ENCODE data around the gene LRCH3.

Gene LRCH3

DNA sequence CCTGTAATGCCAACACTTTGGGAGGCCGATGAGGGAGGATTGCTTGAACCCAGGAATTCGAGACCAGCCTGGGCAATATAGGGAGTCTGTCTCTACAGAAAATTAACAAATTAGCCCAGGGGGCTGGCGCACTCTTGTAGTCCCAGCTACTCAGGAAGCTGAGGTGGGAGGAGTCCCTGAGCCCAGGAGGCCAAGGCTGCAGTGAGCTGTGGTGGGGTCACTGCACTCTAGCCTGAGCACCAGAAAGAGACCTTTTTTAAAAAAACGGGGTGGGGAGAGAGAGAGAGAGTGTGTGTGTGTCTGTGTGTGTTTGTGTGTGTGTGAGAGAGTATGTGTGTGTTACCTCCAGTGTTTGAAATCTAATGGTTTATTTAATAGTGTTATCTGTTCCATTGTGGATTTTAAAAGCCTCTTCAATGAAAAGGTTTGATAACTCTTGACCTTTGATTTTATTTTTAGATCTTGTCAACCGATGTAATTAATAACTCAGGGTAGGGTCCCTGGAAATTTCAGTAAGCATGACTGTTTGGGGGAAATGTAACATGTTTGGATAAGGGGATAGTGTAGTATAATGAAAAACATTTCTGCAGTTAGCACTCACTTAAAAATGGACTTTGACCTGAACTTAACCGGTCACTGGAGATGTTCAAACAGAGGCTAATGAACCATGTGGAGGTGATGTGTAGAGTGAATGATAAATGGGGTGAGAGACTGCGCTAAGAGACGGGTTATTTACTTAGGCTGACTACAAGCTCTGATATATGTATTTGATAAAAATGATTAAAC lies 29.7 kb downstream of the LRCH3 start:
- TF ChIP-seq EP300 (IDR thresholded peaks at IDR 0.05; ENCODE audit: borderline replicate concordance) (no peak), TCF12 (IDR thresholded peaks at IDR 0.05; ENCODE audit: low read depth) (no peak), EGR1 (IDR thresholded peaks at IDR 0.05) (no peak), CEBPB (IDR thresholded peaks at IDR 0.05) (no peak)

DNA sequence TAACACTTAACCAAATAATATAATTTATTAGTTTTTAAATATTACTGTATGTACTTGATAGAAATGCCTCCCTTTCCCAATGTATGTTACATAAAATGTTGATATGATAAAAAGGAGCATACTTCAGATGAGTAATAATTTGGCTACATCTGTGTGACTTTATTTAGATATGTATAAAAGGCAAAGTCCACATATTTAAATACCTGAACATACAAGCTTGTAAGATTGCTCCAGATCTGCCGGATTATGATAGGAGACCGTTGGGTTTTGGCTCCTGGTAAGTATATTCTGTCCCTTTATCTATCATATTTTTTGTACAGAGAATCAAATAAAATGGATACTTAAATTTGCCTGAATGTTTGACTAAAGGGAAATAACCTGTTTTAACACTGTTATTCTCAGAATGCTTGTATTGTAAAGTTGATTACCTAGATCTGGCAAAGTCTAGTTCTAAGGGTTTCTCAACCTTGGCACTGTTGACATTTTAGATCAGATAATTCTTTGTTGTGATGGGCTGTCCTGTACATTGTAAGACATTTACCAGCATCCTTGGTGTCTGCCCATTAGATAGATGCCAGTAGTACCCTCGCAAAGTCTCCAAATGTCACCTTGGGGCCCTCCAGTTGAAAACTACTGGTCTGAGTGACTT lies 38.5 kb downstream of the LRCH3 start:
- TF ChIP-seq FOXM1 (IDR thresholded peaks at IDR 0.05; ENCODE audit: borderline replicate concordance, low read depth) (no peak), NFIC (IDR thresholded peaks at IDR 0.05) (no peak), RAD21 (IDR thresholded peaks at IDR 0.05; ENCODE audit: low read depth) (no peak), ZBTB7A (IDR thresholded peaks at IDR 0.05; ENCODE audit: low read depth) (no peak), TAF1 (IDR thresholded peaks at IDR 0.05; ENCODE audit: low read depth) (no peak), CEBPB (IDR thresholded peaks at IDR 0.05) (no peak), TEAD4 (IDR thresholded peaks at IDR 0.05) (no peak), EGR1 (IDR thresholded peaks at IDR 0.05) (no peak), YY1 (IDR thresholded peaks at IDR 0.05; ENCODE audit: low read depth) (no peak), EP300 (IDR thresholded peaks at IDR 0.05; ENCODE audit: borderline replicate concordance) (no peak), TCF12 (IDR thresholded peaks at IDR 0.05; ENCODE audit: low read depth) (no peak), CREB1 (IDR thresholded peaks at IDR 0.05; ENCODE audit: low read depth) (no peak)
- TF ChIP-seq, protein P1, sequence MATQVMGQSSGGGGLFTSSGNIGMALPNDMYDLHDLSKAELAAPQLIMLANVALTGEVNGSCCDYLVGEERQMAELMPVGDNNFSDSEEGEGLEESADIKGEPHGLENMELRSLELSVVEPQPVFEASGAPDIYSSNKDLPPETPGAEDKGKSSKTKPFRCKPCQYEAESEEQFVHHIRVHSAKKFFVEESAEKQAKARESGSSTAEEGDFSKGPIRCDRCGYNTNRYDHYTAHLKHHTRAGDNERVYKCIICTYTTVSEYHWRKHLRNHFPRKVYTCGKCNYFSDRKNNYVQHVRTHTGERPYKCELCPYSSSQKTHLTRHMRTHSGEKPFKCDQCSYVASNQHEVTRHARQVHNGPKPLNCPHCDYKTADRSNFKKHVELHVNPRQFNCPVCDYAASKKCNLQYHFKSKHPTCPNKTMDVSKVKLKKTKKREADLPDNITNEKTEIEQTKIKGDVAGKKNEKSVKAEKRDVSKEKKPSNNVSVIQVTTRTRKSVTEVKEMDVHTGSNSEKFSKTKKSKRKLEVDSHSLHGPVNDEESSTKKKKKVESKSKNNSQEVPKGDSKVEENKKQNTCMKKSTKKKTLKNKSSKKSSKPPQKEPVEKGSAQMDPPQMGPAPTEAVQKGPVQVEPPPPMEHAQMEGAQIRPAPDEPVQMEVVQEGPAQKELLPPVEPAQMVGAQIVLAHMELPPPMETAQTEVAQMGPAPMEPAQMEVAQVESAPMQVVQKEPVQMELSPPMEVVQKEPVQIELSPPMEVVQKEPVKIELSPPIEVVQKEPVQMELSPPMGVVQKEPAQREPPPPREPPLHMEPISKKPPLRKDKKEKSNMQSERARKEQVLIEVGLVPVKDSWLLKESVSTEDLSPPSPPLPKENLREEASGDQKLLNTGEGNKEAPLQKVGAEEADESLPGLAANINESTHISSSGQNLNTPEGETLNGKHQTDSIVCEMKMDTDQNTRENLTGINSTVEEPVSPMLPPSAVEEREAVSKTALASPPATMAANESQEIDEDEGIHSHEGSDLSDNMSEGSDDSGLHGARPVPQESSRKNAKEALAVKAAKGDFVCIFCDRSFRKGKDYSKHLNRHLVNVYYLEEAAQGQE (IDR thresholded peaks at IDR 0.05; ENCODE audit: low read depth): no peak
- TF ChIP-seq, protein P2, sequence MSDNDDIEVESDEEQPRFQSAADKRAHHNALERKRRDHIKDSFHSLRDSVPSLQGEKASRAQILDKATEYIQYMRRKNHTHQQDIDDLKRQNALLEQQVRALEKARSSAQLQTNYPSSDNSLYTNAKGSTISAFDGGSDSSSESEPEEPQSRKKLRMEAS (IDR thresholded peaks at IDR 0.05): no peak
- TF ChIP-seq, protein P3, sequence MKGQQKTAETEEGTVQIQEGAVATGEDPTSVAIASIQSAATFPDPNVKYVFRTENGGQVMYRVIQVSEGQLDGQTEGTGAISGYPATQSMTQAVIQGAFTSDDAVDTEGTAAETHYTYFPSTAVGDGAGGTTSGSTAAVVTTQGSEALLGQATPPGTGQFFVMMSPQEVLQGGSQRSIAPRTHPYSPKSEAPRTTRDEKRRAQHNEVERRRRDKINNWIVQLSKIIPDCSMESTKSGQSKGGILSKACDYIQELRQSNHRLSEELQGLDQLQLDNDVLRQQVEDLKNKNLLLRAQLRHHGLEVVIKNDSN (IDR thresholded peaks at IDR 0.05): no peak

DNA sequence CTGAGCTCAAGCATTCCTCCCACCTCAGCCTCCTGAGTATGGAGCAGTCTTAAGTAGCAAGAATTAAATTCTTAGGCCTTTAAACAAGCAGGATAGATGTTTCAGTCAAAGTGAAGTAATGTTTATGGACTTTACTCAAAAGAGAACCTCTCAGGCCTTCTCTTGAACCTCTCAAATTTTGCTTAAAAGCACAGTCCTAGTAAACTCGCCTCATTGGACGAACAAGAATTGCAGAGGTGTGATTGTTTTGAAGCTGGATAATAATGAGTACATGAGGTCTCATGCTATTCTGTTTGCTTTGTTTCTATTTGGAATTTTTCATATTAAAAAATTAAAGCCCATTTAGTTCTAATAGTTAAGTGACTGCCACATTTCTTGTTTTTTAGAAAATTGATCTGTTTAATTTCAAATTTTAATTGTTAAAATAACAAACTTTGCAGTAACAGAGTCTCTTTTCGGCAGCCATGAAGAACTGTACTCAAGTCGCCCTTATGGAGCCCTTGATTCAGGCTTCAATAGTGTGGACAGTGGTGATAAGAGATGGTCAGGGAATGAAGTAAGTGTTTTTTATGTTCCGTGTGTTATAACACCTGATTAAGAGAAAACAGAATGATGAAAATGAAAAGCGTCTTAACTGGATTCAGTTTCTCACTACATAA lies 39.4 kb downstream of the LRCH3 start:
- TF ChIP-seq TAF1 (IDR thresholded peaks at IDR 0.05; ENCODE audit: low read depth): no peak
- TF ChIP-seq TCF12 (IDR thresholded peaks at IDR 0.05; ENCODE audit: low read depth): no peak
- no peak for TF ChIP-seq NFIC (IDR thresholded peaks at IDR 0.05)
- TF ChIP-seq, protein P1 (IDR thresholded peaks at IDR 0.05; ENCODE audit: low read depth): no peak
- TF ChIP-seq EGR1 (IDR thresholded peaks at IDR 0.05): no peak
- TF ChIP-seq RAD21 (IDR thresholded peaks at IDR 0.05; ENCODE audit: low read depth): no peak
- TF ChIP-seq YY1 (IDR thresholded peaks at IDR 0.05; ENCODE audit: low read depth): no peak
- TF ChIP-seq TEAD4 (IDR thresholded peaks at IDR 0.05): no peak
- TF ChIP-seq ZBTB7A (IDR thresholded peaks at IDR 0.05; ENCODE audit: low read depth): no peak
- no peak for TF ChIP-seq CREB1 (IDR thresholded peaks at IDR 0.05; ENCODE audit: low read depth)
- no peak for TF ChIP-seq FOXM1 (IDR thresholded peaks at IDR 0.05; ENCODE audit: borderline replicate concordance, low read depth)
- no peak for TF ChIP-seq EP300 (IDR thresholded peaks at IDR 0.05; ENCODE audit: borderline replicate concordance)
- TF ChIP-seq, protein P3 (IDR thresholded peaks at IDR 0.05): no peak
- TF ChIP-seq CEBPB (IDR thresholded peaks at IDR 0.05): no peak
- TF ChIP-seq, protein P2 (IDR thresholded peaks at IDR 0.05): no peak

DNA sequence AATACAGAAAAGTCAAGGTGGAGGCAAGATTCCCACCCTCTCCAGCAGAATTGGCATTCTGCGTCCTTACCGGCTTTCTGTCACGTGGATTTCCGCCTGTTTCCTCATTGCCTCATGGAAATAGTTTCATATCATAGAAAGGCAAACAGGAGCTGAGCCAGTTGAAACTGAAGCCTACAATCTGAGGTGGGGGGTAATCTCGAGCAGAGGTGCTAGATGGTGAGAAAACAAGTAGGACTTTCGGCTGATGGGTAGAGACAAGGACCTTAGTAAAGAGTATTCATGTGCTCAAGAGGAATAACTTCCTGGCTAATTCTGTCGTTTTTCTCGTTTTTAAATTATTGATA lies 39.9 kb downstream of the LRCH3 start:
- TF ChIP-seq, protein P1 (IDR thresholded peaks at IDR 0.05; ENCODE audit: low read depth): no peak
- TF ChIP-seq, protein P3 (IDR thresholded peaks at IDR 0.05): no peak
- TF ChIP-seq RAD21 (IDR thresholded peaks at IDR 0.05; ENCODE audit: low read depth) (no peak), ZBTB7A (IDR thresholded peaks at IDR 0.05; ENCODE audit: low read depth) (no peak), FOXM1 (IDR thresholded peaks at IDR 0.05; ENCODE audit: borderline replicate concordance, low read depth) (no peak), NFIC (IDR thresholded peaks at IDR 0.05) (no peak), YY1 (IDR thresholded peaks at IDR 0.05; ENCODE audit: low read depth) (no peak), TEAD4 (IDR thresholded peaks at IDR 0.05) (no peak)
- TF ChIP-seq, protein P2 (IDR thresholded peaks at IDR 0.05): no peak
